WTC11 (cell line): ENCODE data around the gene PAK1.

Experiments
- CTCF ChIP-seq: fragments of 200-600 bp; IDR thresholded peaks from 2 replicates; pipeline ENCODE4 v1.8.0; 2022; ENCODE audit warnings: antibody characterized with exemption
- IRF1 ChIP-seq: sonication (generic); formaldehyde crosslinking; IDR thresholded peaks from 2 replicates; pipeline ENCODE4 v1.8.0; 2023; ENCODE audit warnings: missing genetic modification reagents
- JUN ChIP-seq: sonication (generic); formaldehyde crosslinking; IDR thresholded peaks from 2 replicates; pipeline ENCODE4 v1.8.0; 2023; ENCODE audit warnings: mild to moderate bottlenecking, missing genetic modification reagents
- MAX ChIP-seq: sonication (generic); formaldehyde crosslinking; IDR thresholded peaks from 2 replicates; pipeline ENCODE4 v1.8.0; 2022; ENCODE audit warnings: mild to moderate bottlenecking, missing genetic modification reagents
- MYBL2 ChIP-seq: sonication (generic); formaldehyde crosslinking; IDR thresholded peaks from 2 replicates; pipeline ENCODE4 v1.8.1; 2023; ENCODE audit warnings: mild to moderate bottlenecking, moderate library complexity, missing genetic modification reagents
- NFE2L1 ChIP-seq: sonication (generic); formaldehyde crosslinking; IDR thresholded peaks from 2 replicates; pipeline ENCODE4 v1.8.1; 2023; ENCODE audit warnings: missing genetic modification reagents
- NR2C2 ChIP-seq: sonication (generic); formaldehyde crosslinking; IDR thresholded peaks from 2 replicates; pipeline ENCODE4 v1.8.0; 2022; ENCODE audit warnings: mild to moderate bottlenecking, missing genetic modification reagents
- TCF7 ChIP-seq: sonication (generic); formaldehyde crosslinking; IDR thresholded peaks from 2 replicates; pipeline ENCODE4 v1.8.0; 2022; ENCODE audit warnings: mild to moderate bottlenecking, low read depth, missing genetic modification reagents, moderate library complexity
- USF1 ChIP-seq: sonication (generic); formaldehyde crosslinking; IDR thresholded peaks from 2 replicates; pipeline ENCODE4 v1.8.0; 2022; ENCODE audit warnings: mild to moderate bottlenecking, missing genetic modification reagents
- ZBTB43 ChIP-seq: sonication (generic); formaldehyde crosslinking; IDR thresholded peaks from 2 replicates; pipeline ENCODE4 v1.8.1; 2023; ENCODE audit warnings: mild to moderate bottlenecking, missing genetic modification reagents
- ZNF263 ChIP-seq: sonication (generic); formaldehyde crosslinking; IDR thresholded peaks from 2 replicates; pipeline ENCODE4 v1.8.1; 2022; ENCODE audit warnings: low read depth, mild to moderate bottlenecking, moderate library complexity, missing genetic modification reagents
- ZNF281 ChIP-seq: sonication (generic); formaldehyde crosslinking; IDR thresholded peaks from 2 replicates; pipeline ENCODE4 v1.8.0; 2023; ENCODE audit warnings: mild to moderate bottlenecking, missing genetic modification reagents
- ZNF512 ChIP-seq: sonication (generic); formaldehyde crosslinking; IDR thresholded peaks from 2 replicates; pipeline ENCODE4 v1.8.1; 2022; ENCODE audit warnings: missing genetic modification reagents, borderline replicate concordance

- no peak for TF ChIP-seq IRF1 (CRISPR knock-in tag)
- TF ChIP-seq JUN (CRISPR knock-in tag): no peak
- no peak for TF ChIP-seq CTCF
- TF ChIP-seq MYBL2 (CRISPR knock-in tag): no peak
- no peak for TF ChIP-seq TCF7
- TF ChIP-seq USF1 (CRISPR knock-in tag): no peak
- no peak for TF ChIP-seq ZNF281
- no peak for TF ChIP-seq ZNF512 (CRISPR knock-in tag)
- no peak for TF ChIP-seq ZBTB43 (CRISPR knock-in tag)
- no peak for TF ChIP-seq ZNF263 (CRISPR knock-in tag)
- no peak for TF ChIP-seq NR2C2 (CRISPR knock-in tag)
- TF ChIP-seq NFE2L1 (CRISPR knock-in tag): no peak
- no peak for TF ChIP-seq MAX (CRISPR knock-in tag)
Measured at GRCh38 chr11:77455740-77456139, 18.2 kb downstream of the PAK1 start.
